GM18526 (cell line): ENCODE measurements around the gene CTXND1.

Experiments
- POLR2A ChIP-seq: IDR thresholded peaks from 3 replicates; pipeline ENCODE4 v1.6.1; 2011; ENCODE audit not compliant: insufficient read length; ENCODE audit errors: extremely low read depth

The CTXND1 gene

DNA sequence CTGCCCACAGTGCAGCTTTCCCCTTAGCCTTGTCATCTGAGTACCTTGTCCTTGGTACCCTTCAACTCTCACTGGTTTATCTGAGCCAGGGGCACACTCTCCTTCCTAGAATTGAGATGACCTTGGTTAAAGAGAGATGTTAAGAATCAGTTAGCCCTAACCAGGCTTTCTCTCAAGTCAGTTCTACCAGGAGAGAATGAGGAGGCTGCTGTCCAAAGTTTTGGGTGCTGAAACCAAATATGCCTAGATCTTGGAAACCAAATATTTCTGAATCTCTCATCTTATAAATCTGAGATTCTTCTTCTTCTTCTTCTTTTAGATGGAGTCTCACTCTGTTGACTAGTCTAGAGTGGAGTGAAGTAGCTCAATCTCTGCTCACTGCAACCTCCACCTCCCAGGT is 12.0 kb upstream of the CTXND1 start:
- no peak for TF ChIP-seq POLR2A

DNA sequence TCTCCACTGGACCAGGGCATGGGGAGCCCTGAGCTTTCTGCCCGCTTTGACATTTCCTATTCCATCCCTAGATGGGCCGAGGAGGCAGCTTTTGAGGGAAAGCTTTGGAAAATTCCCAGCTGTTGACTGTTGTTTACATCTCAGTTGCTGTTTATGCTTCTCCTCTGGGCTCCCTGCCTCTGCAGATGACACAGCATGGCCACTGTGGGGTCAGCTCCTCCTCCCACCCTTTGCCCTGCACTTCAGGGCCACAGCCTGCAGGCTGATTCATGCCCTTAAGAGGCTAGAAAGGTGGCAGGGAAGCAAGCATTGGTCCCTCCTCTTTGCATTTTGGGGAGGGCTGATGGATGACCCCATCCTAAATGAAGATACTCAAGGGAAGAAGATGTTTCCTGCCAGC is 8.5 kb upstream of the CTXND1 start:
- TF ChIP-seq POLR2A, result no peak

DNA sequence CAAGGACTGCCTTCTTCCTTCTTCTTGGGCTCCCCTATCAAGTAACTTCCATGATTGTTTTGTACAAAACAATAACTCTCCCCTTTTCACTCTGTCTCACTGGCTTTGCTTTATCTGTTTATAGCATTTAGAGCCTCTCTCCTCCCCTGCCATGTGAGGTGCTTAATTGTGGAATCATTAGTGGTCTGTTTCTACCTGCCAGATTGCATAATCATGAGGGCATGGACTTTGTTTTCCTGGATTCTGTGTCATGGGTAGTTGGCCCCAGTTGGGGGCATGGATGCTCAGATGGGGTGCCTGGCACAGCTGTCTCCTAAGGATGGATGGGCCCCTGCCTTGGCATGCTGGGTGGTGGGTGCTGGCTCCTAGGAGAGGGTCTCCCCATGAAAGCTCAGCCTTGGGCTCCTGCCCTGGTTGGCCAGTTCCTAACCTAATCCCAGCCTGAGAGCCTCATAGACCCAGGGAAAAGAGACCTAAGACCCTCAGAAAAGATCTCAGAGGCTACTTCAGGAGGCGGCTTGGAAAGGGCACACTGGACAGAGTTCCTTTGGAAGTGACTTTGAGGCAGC is 8.0 kb upstream of the CTXND1 start:
- no peak for TF ChIP-seq POLR2A

DNA sequence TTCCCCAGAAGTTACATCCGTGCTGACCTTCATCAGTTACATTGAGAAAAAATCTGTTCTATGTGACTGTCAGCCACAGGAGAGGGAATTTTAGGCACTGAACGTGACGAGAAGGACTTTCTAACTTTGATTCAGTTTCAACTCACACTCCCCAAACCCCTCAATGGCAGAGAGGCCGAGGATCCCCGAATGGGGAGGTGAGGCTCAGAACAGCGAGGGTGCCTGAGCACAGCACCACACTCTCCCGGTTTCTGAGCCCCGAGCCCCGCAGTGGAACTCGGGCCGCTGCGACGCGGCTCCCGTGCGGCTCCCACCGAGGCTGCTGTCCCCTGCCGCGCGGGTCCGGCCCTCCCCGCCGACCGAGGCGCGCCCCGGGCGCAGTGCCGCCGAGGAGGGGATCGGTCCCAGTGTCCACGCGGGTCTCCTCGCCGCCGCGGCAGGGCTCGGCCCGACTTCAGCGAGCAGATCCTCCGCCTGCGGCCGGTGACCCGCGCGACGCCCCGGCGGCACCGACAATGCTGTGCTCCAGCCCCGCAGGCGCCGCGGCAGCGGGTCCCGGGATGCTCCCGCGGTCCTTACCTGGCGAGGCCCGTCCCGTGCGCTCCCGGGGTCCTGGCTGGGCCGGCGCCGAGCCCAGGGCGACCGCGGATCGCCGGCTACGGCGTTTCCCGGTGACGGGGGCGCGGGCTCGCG is 439 bp downstream of the CTXND1 start:
- TF ChIP-seq POLR2A, result no peak

DNA sequence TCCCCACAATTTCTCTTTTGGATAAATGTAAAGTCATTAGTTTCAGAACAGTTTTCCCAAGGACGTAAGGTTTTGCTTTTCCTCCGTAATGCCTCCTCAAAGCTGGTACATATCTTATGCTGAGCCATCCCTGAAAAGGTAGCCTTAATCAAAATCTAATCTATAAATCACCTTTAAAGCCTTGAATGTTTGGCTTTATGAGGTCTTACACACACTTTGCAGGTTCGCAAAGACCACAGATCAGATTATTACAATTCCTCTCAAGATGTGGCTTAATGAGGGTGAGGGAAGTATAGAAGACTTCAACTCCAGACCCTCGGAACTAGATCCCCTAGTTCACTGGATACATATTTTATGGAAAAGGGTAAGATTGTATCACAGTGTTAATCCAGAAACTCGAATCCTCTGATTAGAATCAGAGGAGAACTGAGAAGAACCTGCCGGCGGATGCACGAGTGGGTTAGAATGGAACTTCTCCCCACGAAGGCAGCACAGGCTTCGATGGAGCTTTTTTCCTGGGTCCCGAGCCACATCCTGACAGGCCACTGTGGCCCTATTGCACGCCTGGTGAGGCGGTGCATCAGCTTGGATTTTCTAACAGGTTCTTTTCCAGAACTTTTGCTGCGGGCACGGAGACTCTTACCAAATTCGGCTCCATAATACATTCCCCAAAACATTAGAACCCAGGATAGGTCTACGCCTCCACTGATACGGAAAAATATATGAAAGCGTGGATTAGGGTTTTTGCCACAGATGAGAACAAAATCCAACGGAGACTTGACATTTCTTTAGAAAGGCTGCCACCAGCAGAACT is 1.2 kb downstream of the CTXND1 start:
- TF ChIP-seq POLR2A, result no peak

DNA sequence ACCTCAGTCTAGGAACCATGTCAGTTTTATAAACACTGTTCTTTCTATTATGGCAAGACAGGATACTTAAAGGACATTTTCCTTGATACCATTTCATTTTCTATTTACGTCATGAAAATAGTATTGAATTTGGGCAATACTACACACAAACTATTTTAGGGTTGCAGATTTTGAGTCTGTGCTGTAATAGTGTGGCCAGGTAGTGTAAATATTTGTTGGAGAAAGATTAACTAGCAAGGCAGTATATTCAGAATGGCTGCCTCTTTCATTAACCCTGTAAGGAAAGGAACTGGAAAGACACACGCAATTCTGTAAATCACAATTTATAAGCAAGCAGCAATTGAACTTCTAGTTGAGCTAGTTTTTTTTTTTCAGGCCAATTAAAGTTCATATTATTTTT is 2.0 kb downstream of the CTXND1 start:
- no peak for TF ChIP-seq POLR2A

DNA sequence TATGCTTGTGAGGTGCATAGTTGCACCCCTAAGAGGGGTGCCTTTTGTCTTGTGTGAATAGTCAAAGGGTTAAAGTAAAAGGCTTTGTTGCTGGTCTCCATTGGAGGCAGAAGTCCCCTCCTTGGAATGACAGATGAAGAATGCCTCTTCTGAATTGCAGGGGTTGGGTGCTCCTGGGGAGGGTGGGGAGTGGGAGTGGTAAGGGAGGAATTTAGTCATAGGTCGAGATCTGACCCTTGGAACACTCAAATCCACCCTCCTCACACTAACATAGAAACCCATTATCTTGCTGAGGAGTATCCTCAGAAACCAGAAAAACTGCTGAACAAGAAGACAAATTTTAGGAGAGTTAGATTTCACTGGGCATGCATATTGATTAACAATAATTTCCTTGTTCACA is 4.7 kb downstream of the CTXND1 start:
- no peak for TF ChIP-seq POLR2A

DNA sequence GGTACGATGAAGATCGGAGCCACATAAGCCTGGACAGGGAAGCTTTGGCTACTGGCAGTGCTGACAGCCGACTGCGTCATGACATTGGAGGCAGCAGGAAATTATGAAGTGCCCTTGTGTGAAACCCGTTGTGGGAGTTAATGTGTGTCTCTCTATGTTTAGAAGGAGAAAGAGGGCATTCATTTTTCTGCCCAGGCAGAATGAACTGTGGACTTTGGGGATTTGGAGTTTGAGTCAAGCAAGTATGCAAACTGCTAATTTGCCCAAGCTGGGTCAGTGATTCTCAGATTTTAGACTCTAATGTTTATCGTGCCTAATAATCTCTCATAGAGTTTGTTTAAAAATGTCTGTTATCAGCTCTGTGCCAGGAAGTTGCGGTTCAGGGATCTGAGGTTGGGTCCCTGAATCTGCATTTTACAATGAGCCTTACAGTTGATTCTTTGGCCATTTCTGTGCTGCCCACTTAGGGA is 5.6 kb downstream of the CTXND1 start:
- no peak for TF ChIP-seq POLR2A

DNA sequence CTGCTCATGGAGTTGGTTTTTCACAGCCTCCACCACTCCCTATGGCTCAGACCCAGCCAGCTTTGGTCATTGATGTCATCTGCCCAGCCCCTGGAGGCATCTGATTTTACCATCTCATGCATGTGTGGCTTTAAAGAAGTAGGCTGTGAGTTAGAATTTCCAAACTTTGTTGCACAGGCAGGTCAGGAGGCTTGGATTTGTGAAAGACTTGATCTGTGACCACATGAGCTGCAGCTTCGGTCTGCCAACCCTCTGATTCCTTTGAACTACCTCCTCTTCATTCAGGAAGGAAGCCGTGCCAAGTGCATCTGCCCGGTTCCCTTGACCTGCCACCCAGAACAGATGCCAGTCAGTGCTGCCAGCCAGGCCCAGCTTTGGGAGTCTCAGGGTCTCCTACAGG is 9.2 kb downstream of the CTXND1 start:
- TF ChIP-seq POLR2A, result no peak

DNA sequence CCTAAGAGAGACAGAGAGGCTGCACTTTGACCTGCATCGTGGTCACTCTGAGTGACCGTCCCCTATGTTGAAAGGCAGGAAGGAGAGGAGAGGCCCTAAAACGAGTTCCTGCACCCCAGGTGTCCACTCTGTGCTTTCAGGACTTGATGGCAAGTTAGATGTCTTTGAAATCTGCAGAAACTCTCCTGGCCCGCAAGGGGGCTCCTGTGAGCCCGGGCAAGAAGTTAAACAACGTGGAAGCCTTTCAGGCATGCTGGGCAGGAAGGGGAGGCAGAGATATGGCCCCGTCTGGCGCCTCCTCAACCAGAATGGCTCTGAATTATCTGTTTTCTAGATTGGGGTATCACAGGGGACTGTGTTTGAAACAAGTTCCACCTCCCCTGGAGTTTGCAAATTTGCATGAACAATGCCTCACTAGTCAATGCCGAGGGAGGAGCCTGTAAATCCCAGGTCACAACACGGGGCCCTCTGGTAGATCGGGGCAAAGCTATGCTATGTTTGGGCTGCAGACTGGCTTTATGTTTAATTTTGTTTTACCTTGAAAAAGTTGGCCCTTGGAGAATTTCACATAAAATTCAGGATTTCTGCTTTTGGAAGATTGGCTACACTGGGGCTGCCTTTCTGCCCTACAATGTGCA is 9.8 kb downstream of the CTXND1 start:
- TF ChIP-seq POLR2A, result no peak

DNA sequence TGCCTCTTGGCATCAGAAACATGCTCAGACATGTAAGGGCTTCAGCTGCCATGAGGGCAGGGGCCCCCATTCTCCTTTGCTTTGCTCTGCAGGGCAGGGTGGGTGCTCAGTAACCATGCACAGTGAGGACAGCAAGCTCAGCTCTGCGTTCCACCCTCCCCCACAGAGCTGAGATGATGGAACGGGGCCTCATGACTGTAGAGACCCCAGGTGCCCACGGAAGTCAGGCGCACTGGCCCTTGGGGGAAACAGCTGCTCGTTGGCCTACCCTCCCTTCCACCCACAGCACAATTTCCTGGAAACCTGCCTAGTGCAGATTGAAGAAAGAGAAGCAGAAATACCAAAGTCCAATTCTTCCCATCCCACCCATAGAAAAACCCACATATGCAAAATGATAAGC is 10.5 kb downstream of the CTXND1 start:
- TF ChIP-seq POLR2A, result no peak

DNA sequence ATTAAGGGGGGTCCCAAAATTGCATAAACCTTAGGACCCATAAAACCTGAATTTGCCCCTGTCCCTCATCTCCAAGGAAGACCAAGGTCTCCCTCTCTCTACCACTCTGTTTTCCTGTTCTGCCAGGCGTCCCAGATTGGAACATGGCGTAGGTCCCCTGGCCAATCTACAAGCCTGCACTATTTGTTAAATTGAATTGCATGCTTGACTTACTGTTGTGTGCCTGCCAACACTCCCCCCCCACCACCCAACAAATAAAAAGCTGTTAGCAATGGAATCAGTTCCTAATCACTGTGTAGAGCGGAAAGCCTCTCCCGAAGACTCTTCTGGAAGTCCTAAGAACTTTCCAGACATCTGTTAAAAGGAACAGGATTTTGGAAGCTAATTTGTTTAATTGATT is 11.7 kb downstream of the CTXND1 start:
- TF ChIP-seq POLR2A, result no peak

DNA sequence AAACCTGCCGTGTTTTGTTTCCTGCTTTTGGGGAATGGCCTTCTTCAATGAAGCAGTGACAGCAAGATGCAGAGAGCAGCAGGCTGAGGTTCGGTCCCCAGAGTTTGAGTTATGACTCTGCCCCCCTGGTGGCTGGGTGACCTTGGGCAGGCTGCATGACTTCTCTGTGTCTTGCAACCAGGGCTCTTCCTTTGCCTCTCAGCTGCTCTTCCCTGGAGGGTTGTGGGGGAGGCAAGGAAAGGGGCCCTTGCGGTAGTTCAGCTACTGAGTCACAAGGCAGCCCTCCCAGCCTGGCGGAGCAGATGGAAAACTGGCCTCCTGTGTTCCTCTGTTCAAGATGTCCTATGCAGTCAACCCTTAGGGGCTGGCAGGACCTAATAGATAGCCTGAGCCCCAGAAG is 17.1 kb downstream of the CTXND1 start:
- no peak for TF ChIP-seq POLR2A

DNA sequence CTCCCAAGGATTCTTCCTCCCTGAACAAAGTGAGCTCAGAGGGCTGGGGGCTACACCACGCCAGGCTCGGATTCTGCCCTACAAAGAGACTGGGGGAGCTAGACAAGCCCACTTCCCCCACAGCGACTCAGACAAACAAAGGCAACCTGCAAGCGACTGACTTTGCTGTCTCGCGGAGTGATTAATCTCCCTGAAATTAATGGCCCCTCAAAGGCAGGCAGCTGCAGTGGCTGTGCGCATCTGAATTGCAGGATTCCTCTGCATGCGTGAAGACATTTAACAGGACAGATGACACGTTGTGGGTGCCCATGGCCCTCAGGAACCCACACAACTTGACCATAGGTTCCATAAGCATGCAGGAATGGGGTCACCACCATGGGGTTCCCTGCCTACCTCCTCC is 18.4 kb downstream of the CTXND1 start:
- TF ChIP-seq POLR2A, result no peak

DNA sequence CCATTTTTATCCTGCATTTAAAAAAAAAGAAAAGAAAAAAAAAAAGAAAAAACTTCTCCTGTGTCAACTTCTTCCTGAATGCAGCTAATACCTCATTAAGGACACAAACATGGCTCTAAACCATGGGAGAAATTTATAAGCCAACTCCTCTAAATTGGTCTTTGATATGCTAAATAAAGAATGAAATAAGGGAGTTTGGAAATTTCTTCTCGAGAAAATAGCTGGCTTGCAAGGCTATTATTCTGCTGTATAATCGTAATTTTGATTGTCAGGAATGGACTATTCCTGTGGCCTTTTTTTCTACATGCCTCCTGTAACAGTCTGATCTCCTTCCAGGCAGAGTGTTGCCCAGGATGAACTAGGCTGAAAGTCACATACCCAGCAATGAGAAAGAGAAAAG is 20.6 kb downstream of the CTXND1 start:
- no peak for TF ChIP-seq POLR2A
